Stimulated activated memory B cell treated with anti-CD40 and anti-IgM and Interleukin-4, amounts not matched to agents 10 μg/mL and 1 μg/mL and 100 μg/mL, for 72 hours (primary cell): Measurements from ENCODE around the gene WDFY3.
"Not testable (repeated sequence)": the region's sequence is repeated elsewhere in the genome, so short reads cannot be mapped to it uniquely, and the experiment has no call there.

Experiments used
- ATAC-seq: fragments of 150-1000 bp; cut with Tn5 transposase; 2 replicates; pipeline ENCODE4 v1.10.0; 2021
- H3K27ac Mint-ChIP-seq: one replicate; pipeline ENCODE4 v1.8.0; 2022; ENCODE audit warnings: mild to moderate bottlenecking, mixed read lengths
- H3K27me3 Mint-ChIP-seq: one replicate; pipeline ENCODE4 v1.8.0; 2022; ENCODE audit warnings: mixed read lengths
- H3K36me3 Mint-ChIP-seq: one replicate; pipeline ENCODE4 v1.8.0; 2022; ENCODE audit warnings: mixed read lengths
- H3K4me1 Mint-ChIP-seq: one replicate; pipeline ENCODE4 v1.8.0; 2022; ENCODE audit warnings: mixed read lengths
- H3K4me3 Mint-ChIP-seq: one replicate; pipeline ENCODE4 v1.8.0; 2022; ENCODE audit warnings: mild to moderate bottlenecking, moderate library complexity, mixed read lengths
- H3K9me3 Mint-ChIP-seq: one replicate; pipeline ENCODE4 v1.8.0; 2022; ENCODE audit warnings: mixed read lengths

The WDFY3 gene

GRCh38 chr4:84814094-84814750, 152.3 kb downstream of the WDFY3 start:
- no peaks in the 10 kb centered on the region for H3K9me3 Mint-ChIP-seq
- H3K36me3 Mint-ChIP-seq, result no peaks in the 10 kb centered on the region
- H3K4me1 Mint-ChIP-seq, result no peaks in the 10 kb centered on the region
- H3K4me3 Mint-ChIP-seq, result no peak overlapping the region
- ATAC-seq, result no peak
- no peaks in the 10 kb centered on the region for H3K27me3 Mint-ChIP-seq
- H3K27ac Mint-ChIP-seq, result no peak overlapping the region

GRCh38 chr4:84809946-84810345, 156.5 kb downstream of the WDFY3 start:
- Mint-ChIP-seq H3K27me3 (no peaks in the 10 kb centered on the region), H3K4me3 (no peak overlapping the region), H3K27ac (no peak overlapping the region), H3K4me1 (no peaks in the 10 kb centered on the region), H3K9me3 (no peaks in the 10 kb centered on the region), H3K36me3 (no peaks in the 10 kb centered on the region)
- ATAC-seq, result no peak

GRCh38 chr4:84808332-84808731, 158.2 kb downstream of the WDFY3 start:
- H3K36me3 Mint-ChIP-seq, result no peaks in the 10 kb centered on the region
- no peak overlapping the region for H3K4me3 Mint-ChIP-seq
- H3K27me3 Mint-ChIP-seq, result no peaks in the 10 kb centered on the region
- no peak for ATAC-seq
- no peak overlapping the region for H3K27ac Mint-ChIP-seq
- no peaks in the 10 kb centered on the region for H3K4me1 Mint-ChIP-seq
- H3K9me3 Mint-ChIP-seq, result no peaks in the 10 kb centered on the region

GRCh38 chr4:84806541-84806940, 159.9 kb downstream of the WDFY3 start:
- not testable (repeated sequence) for H3K27ac Mint-ChIP-seq, H3K4me1 Mint-ChIP-seq, H3K36me3 Mint-ChIP-seq, ATAC-seq, H3K4me3 Mint-ChIP-seq, H3K27me3 Mint-ChIP-seq, H3K9me3 Mint-ChIP-seq

- Mint-ChIP-seq H3K36me3 (no peaks in the 10 kb centered on the region), H3K27me3 (no peaks in the 10 kb centered on the region), H3K27ac (no peak overlapping the region), H3K4me1 (no peaks in the 10 kb centered on the region), H3K4me3 (no peak overlapping the region), H3K9me3 (no peaks in the 10 kb centered on the region)
- no peak for ATAC-seq
These were observed 162.4 kb downstream of the WDFY3 start for GRCh38 chr4:84804136-84804535.

GRCh38 chr4:84803720-84804119, 162.8 kb downstream of the WDFY3 start:
- Mint-ChIP-seq H3K27me3 (no peaks in the 10 kb centered on the region), H3K36me3 (no peaks in the 10 kb centered on the region), H3K27ac (no peak overlapping the region), H3K4me1 (no peaks in the 10 kb centered on the region), H3K9me3 (no peaks in the 10 kb centered on the region), H3K4me3 (no peak overlapping the region)
- ATAC-seq, result no peak

- Mint-ChIP-seq H3K27me3 (no peaks in the 10 kb centered on the region), H3K4me1 (no peaks in the 10 kb centered on the region), H3K27ac (no peak overlapping the region), H3K36me3 (no peaks in the 10 kb centered on the region), H3K9me3 (no peaks in the 10 kb centered on the region), H3K4me3 (no peak overlapping the region)
- no peak for ATAC-seq
These were observed 163.4 kb downstream of the WDFY3 start for GRCh38 chr4:84803116-84803515.

- Mint-ChIP-seq H3K27ac (no peak overlapping the region), H3K9me3 (no peaks in the 10 kb centered on the region), H3K4me1 (no peaks in the 10 kb centered on the region), H3K27me3 (no peaks in the 10 kb centered on the region), H3K36me3 (no peaks in the 10 kb centered on the region), H3K4me3 (no peak overlapping the region)
- ATAC-seq, result no peak
These were observed 166.2 kb downstream of the WDFY3 start for GRCh38 chr4:84800256-84800655.

GRCh38 chr4:84799318-84799717, 167.2 kb downstream of the WDFY3 start:
- Mint-ChIP-seq H3K27ac (no peak overlapping the region), H3K27me3 (no peaks in the 10 kb centered on the region), H3K36me3 (no peaks in the 10 kb centered on the region), H3K9me3 (no peaks in the 10 kb centered on the region), H3K4me1 (no peaks in the 10 kb centered on the region), H3K4me3 (no peak overlapping the region)
- ATAC-seq, result no peak

- no peaks in the 10 kb centered on the region for H3K36me3 Mint-ChIP-seq
- no peak overlapping the region for H3K4me3 Mint-ChIP-seq
- no peak for ATAC-seq
- H3K9me3 Mint-ChIP-seq, result no peaks in the 10 kb centered on the region
- H3K4me1 Mint-ChIP-seq, result no peaks in the 10 kb centered on the region
- H3K27me3 Mint-ChIP-seq, result no peaks in the 10 kb centered on the region
- H3K27ac Mint-ChIP-seq, result no peak overlapping the region
These were observed 170.1 kb downstream of the WDFY3 start for GRCh38 chr4:84796394-84796793.

- H3K36me3 Mint-ChIP-seq, result no peaks in the 10 kb centered on the region
- no peaks in the 10 kb centered on the region for H3K4me1 Mint-ChIP-seq
- no peak overlapping the region for H3K4me3 Mint-ChIP-seq
- H3K27me3 Mint-ChIP-seq, result no peaks in the 10 kb centered on the region
- H3K9me3 Mint-ChIP-seq, result no peaks in the 10 kb centered on the region
- H3K27ac Mint-ChIP-seq, result no peak overlapping the region
- ATAC-seq, result no peak
These were observed 173.9 kb downstream of the WDFY3 start for GRCh38 chr4:84792366-84793301.

- Mint-ChIP-seq H3K36me3 (no peaks in the 10 kb centered on the region), H3K9me3 (no peaks in the 10 kb centered on the region), H3K27ac (no peak overlapping the region), H3K4me3 (no peak overlapping the region), H3K4me1 (no peaks in the 10 kb centered on the region), H3K27me3 (no peaks in the 10 kb centered on the region)
- no peak for ATAC-seq
These were observed 175.5 kb downstream of the WDFY3 start for GRCh38 chr4:84790769-84791565.

GRCh38 chr4:84786478-84786877, 180.0 kb downstream of the WDFY3 start:
- Mint-ChIP-seq H3K27ac (no peak overlapping the region), H3K27me3 (no peaks in the 10 kb centered on the region), H3K4me1 (no peaks in the 10 kb centered on the region), H3K9me3 (no peaks in the 10 kb centered on the region), H3K4me3 (no peak overlapping the region), H3K36me3 (no peaks in the 10 kb centered on the region)
- no peak for ATAC-seq

- Mint-ChIP-seq H3K36me3 (no peaks in the 10 kb centered on the region), H3K4me1 (no peaks in the 10 kb centered on the region), H3K27ac (no peak overlapping the region), H3K9me3 (no peaks in the 10 kb centered on the region), H3K4me3 (no peak overlapping the region), H3K27me3 (no peaks in the 10 kb centered on the region)
- no peak for ATAC-seq
These were observed 184.0 kb downstream of the WDFY3 start for GRCh38 chr4:84782517-84782916.

- no peaks in the 10 kb centered on the region for H3K4me1 Mint-ChIP-seq
- H3K36me3 Mint-ChIP-seq, result no peaks in the 10 kb centered on the region
- H3K9me3 Mint-ChIP-seq, result no peaks in the 10 kb centered on the region
- H3K4me3 Mint-ChIP-seq, result no peak overlapping the region
- H3K27me3 Mint-ChIP-seq, result no peaks in the 10 kb centered on the region
- ATAC-seq, result no peak
- H3K27ac Mint-ChIP-seq, result no peak overlapping the region
These were observed 185.8 kb downstream of the WDFY3 start for GRCh38 chr4:84780719-84781118.
